ENCODE measurements around the gene PM20D2. TPM values are rescaled to one million over a fixed set of nuclear protein-coding genes. Genes with fewer than 3 reads are reported as not detected.

The PM20D2 gene
- total and polyA plus RNA-seq, 2 of the 8 experiments (the other 6 are each of a cell fraction or from before 2014, with no cell fraction given): 2.7 to 7.6 TPM

DNA sequence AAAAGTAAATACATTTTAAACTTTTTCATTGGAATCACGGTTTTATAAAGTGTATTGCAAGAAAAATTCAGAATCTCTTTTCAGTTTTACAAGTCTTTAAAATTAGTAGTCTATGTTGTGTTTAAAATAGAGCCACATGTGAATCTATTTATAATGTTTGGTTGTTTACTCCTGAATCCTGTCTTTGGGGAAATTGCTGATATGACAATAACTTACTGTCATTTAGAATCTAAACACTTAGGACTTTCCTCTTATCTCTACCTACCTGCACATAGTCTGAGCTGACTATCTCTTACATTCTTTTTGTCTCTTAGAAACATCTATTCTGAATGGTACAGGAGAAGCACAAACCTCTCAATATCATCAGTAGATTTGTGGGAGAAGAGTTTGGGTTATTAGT lies 23.9 kb upstream of the PM20D2 start:
- Histone ChIP-seq H3K23ac (ENCODE audit: insufficient read length) (no peak overlapping the region), H4K5ac (ENCODE audit: insufficient read length, low read depth, low read length) (no peak overlapping the region), H4K91ac (replicated peaks; ENCODE audit: insufficient read length, low read length) (no peak overlapping the region), H3K4me1 (replicated peaks in 1 of 4; ENCODE audit: control insufficient read depth in 3 of 4, insufficient read depth in 4 of 4, low read length in 3 of 4) (no peaks in the 10 kb centered on the region), H2AK5ac (ENCODE audit: low read depth, low read length) (no peak overlapping the region), H4K8ac (ENCODE audit: extremely low read depth, insufficient read depth, low read length) (no peak overlapping the region), H3K27me3 (replicated peaks in 1 of 4; ENCODE audit: control insufficient read depth in 3 of 4, extremely low read depth in 1 of 4, insufficient read depth in 3 of 4, low read length in 3 of 4) (peaks cover 7 to 21% (median 15%) of the 10 kb centered on the region in 4 experiments), H3K79me1 (ENCODE audit: low read depth, low read length) (no peaks in the 10 kb centered on the region; the same call in 1 of the 2 replicates), H3K18ac (ENCODE audit: extremely low read depth, low read length) (no peak overlapping the region), H3K56ac (replicated peaks; ENCODE audit: insufficient read length, low read depth, low read length) (no peak overlapping the region), H2BK12ac (ENCODE audit: low read depth, low read length) (no peak overlapping the region), H3K9me3 (ENCODE audit: insufficient read depth in 2 of 2, low read depth in 1 of 2, low read length in 1 of 2) (no peaks in the 10 kb centered on the region), H3K23me2 (ENCODE audit: low read depth, low read length) (peaks cover 4% of the 10 kb centered on the region; the same call in 1 of the 2 replicates), H2BK120ac (replicated peaks; ENCODE audit: low read depth, low read length) (no peak overlapping the region), H3K36me3 (ENCODE audit: control insufficient read depth in 2 of 4, insufficient read depth in 4 of 4, low read length in 3 of 4) (no peaks in the 10 kb centered on the region), H2AFZ (ENCODE audit: low read length) (no peak overlapping the region), H3K79me2 (ENCODE audit: control insufficient read depth in 1 of 2, insufficient read depth in 2 of 2, low read length in 2 of 2) (no peaks in the 10 kb centered on the region), H3K27ac (ENCODE audit: low read depth, low read length) (no peak overlapping the region), H3K9ac (replicated peaks in 1 of 4; ENCODE audit: extremely low read depth in 1 of 4, low read depth in 3 of 4, low read length in 3 of 4) (no peak overlapping the region), H2BK20ac (ENCODE audit: low read length) (no peak overlapping the region), H3K4ac (replicated peaks; ENCODE audit: insufficient read length, low read depth, low read length) (no peak overlapping the region), H2BK15ac (ENCODE audit: low read length) (no peak overlapping the region), H3K4me2 (ENCODE audit: insufficient read depth in 1 of 2, low read depth in 2 of 2, low read length in 2 of 2) (no peak overlapping the region), H4K20me1 (replicated peaks in 1 of 2; ENCODE audit: control insufficient read depth in 1 of 2, insufficient read depth in 2 of 2, low read length in 2 of 2) (no peaks in the 10 kb centered on the region), H3K14ac (ENCODE audit: insufficient read length) (no peak overlapping the region), H2BK5ac (ENCODE audit: low read depth, low read length) (no peak overlapping the region), H3K4me3 (ENCODE audit: extremely low read depth in 1 of 4, insufficient read depth in 2 of 4, low read depth in 3 of 4, low read length in 4 of 4) (no peak overlapping the region)
- FAIRE-seq (no peak), DNase-seq (ENCODE audit: low read depth in 1 of 2, low spot score in 2 of 2) (no peak)
- POLR2A ChIA-PET (ENCODE audit: partially characterized antibody): interaction anchor here (0.7 kb wide), 1 partner anchor 190 kb away, joined by 3 read pairs; no protein-coding TSS in a partner anchor
- 95% methylated on average over 1 of the region's 1 CpG; no CpG with 5 or more reads in 1 of the 2 experiments for WGBS, 2 experiments (ENCODE audit: extremely low coverage in 1 of 2, insufficient coverage in 1 of 2, insufficient read length in 1 of 2, insufficient replicate concordance in 2 of 2, low coverage in 1 of 2, low lambda C conversion rate in 2 of 2, missing lambda C conversion rate in 1 of 2)
- no peak for TF ChIP-seq BACH1 (IDR thresholded peaks at IDR 0.05; ENCODE audit: low read length)
- TF ChIP-seq MAFK (IDR thresholded peaks at IDR 0.05; ENCODE audit: low read depth, low read length): peak; percentile 63; the same call in 1 of the 2 replicates
- CTCF ChIA-PET (ENCODE audit: partially characterized antibody): interaction anchor here (1.0 to 6.0 kb wide), 9 partner anchors 9 to 483 kb away, joined by 3 to 41 read pairs (median 5); partner anchors contain the start of gene GABRR1

Measured in H1 (cell line).